Brain pericyte (primary cell): Measurements from ENCODE around the gene VAMP2.

Experiments used
- DNase-seq: peaks from one replicate; pipeline ENCODE4 v3.0.0-alpha.2; 2012; ENCODE audit warnings: low read depth, low spot score

VAMP2 gene

DNA sequence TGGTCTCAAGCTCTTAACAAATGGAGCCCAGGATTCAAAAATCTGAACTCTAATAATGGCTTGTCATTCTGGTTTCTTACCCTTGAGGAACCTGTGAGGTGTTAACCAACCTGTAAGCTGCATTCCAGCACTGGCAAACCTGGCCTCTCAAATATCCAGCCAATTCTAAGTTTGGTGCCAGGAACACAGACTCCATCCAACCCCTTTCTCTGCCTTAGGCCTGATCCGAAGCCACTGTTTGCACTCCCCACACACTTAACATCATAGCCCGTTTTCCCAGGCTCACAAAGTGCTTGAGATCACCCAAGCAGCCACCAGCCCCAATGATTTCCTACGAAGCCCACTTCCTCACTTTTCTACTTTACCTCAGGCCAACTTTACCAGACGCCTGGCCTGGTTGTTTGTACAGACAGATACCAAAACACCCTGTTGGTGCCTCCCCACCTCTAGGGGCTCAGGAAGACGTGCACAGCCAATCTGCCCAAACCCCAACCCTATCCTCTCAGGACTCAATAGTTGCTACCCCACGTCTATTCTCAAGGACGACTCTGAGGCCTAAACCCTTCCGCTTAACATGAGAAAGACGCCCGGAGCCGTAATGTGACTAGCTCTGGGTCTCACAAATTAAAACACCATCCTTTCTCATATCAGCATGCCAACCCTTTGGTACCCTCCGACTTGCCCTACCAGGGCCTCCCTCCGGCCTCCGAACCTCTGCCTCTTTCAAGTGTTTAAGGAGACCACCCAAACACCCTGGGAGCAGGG, 7.3 kb downstream of the VAMP2 start:
- no peak for DNase-seq

DNA sequence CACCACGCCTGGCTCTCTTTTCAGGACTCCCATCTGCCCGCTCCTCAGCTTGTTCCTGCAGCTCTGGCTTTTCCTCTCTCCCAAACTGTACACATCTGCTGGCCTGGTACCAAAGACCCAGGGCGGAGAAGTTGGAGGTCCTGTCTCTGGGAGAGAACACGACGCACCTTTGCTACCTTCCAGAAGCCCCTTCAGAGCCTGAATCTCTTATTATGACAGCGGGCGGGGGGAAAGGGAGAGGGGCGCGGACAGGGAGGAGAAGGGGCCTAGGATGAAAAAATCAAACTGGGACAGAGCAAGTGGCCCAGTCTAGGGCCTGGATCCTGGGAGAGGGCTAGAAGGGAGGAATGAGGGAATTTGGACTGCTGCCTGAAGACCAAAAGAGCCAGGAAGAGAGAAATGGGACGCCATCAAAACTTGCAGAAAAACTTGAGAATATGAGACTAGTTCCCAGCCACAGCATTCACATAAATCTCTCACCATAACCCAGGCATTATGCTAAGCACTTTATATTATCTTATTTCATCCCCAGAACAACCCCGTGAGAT, 8.1 kb downstream of the VAMP2 start:
- no peak for DNase-seq

GRCh38 chr17:8153957-8154607, 8.7 kb downstream of the VAMP2 start:
- DNase-seq = peak; percentile 99

DNA sequence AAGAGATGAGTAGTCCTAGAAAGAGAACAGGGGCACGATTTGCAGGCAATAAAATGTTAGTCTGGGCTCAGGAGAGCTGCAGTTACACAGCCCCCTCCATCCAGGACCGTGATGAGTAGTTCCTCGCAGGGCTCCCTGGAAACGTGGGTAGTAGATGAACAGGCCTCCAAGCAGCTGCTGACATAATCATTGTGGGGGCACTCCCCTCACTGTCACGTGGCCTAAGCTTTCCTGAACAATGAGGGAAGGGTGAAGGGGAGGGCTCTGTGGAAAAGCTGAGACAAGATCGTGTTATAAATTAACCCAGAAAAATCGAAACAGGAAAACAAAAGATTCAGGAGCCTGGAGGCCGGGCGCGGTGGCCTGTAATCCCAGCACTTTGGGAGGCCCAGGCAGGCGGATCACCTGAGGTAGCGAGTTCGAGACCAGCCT, 9.2 kb downstream of the VAMP2 start:
- no peak for DNase-seq

DNA sequence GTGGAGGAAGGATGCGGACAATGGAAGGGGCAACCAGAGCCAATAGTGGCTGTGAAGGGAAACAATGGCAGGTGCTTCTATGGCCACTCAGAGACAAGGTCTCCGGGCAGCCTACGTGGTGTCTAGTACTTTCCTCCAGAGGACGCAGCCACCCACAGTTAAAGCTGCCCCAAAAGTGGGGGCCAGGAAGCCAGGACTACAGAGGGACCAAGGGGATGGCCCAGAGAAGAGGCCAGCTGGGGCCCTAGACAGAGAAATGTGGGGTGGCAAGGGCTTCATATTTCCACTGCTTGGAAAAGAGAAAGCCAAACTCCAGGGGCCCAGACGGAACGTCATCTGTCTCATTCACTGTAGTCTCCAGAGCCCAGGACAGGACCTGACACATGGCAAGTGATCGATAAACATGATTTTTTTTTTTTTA, 9.7 kb downstream of the VAMP2 start:
- no peak for DNase-seq

GRCh38 chr17:8152112-8152775, 10.5 kb downstream of the VAMP2 start, which contains the start of gene PER1:
Gene PER1, minus strand, starts transcription at chr17:8152404. Its CDS starts 1,698 bp downstream, at chr17:8150706.
- peak; percentile 80 for DNase-seq

GRCh38 chr17:8151641-8152111, 11.1 kb downstream of the VAMP2 start:
- DNase-seq = no peak

GRCh38 chr17:8151120-8151640, 11.6 kb downstream of the VAMP2 start:
- peak; percentile 77 for DNase-seq

DNA sequence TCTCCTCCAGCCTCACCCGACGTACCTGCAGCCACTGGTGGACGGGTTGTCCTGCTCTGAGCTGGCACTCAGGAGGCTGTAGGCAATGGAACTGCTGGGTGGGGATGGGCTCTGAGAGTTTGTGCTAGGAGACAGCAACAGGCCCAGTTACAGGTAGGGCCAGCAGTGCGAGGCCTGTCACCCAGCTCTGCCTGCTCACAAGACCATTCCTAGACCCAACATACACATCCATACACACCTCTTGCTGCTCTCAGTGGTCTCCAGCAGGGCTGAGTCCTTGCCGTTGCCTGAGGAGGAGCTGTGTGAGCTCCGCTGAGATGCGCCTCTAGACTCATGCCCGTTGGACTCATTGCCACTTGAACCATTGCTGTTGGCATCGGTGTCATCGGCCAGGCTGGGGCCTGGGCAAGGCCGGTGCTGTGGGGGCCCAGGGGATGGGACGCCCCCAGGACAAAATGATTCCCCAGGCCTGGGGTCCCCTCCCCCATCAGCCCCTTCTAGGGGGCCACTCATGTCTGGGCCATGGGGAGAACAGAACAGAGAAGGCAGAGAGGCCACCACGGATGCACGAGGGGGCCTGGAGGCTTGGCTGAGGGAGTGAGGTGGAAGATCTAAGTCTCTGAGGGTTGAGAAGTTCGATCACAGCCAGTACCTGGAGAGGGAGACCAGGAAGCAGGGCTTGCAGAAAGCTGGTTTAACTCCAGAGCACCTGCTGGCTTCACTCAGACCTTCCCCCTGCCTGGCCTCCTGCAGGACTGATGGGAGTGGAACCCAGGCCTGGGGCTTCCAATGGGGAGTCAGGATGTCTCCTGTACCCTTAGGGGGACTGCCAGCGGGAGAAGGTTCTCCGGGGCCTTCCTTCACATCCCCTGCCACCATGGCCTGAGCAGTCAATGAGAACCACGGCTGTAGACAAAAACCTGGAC, 12.3 kb downstream of the VAMP2 start:
- DNase-seq = no peak

DNA sequence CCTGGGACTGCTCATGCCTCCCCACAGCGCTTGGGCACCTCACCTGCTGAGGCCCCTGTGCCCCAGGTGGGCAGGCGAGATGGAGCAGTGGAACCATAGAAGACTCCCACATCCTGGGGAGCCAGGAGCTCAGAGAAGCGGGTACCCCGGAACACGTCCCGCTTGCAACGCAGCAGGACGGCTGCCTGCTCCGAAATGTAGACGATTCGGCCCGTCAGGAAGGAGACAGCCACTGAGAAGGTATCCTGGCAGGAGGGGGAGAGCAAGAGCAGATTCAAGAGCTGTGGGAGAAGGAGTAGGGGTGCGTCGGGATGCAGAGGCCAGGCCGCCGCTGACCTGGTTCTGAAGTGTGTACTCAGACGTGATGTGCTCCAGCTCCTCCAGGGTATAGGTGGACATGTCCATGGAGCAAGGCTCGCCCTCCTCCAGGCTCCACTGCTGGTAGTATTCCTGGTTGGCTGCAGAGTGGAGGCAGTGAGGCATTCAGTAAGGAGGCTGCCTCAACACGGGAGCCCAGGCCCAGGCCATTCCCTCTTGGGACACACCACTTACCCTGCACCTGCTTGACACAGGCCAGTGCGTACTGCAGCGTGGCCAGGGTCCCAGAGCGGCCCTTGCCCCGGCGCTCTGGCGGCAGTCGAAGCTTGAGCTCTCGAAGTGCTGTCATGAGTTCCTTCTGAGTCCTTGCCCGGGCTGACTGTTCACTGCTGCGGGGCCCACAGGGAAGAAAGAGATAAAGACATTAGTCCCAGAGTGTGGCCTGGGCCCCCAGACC, 13.1 kb downstream of the VAMP2 start:
- DNase-seq = no peak

DNA sequence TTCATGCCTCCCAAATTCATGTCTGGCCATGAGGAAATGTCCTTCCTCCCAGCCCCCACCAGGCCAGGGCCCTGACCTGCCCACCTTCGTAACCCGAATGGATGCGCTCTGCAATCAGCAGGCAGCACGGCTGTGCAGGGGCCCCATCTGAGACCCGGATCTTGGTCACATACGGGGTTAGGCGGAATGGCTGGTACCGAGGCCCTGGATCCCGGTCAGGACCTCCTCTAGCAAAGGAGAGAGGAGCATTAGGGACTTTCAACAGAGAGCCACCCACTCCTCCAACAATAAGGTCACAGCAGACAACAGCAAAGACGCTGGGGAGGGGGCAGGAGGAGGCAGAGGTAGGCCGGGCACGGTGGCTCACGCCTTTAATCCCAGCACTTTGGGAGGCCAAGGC, 14.2 kb downstream of the VAMP2 start:
- DNase-seq = no peak

DNA sequence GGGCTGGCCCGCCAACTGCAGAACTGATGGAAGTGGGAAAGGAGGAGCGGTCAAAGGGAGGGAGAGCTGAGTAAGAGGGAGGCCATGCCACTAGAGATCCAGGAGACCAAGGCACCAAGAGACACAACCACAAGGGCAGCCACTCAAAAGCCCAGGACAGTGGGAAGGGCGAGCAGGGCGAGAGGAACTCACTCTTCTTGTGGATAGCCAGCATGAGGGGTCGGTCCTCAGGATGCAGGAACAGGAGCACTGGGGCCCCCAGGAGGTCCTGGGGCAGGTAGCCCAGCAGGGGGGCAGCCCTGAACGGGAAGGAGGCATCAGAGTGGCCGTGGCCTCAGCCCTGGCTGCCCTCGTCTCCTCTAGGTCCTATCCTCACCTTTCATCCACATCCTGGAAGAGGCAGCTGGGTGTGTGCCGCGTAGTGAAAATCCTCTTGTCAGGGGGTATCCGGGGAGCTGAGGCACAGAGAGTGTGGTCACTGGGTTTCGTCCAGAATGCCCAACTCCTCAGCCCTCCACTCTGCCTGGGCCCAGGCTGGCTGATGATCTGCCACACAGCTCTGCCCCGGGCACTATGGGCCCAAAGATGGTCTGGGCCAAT, 14.8 kb downstream of the VAMP2 start:
- no peak for DNase-seq

GRCh38 chr17:8147141-8147804, 15.5 kb downstream of the VAMP2 start:
- DNase-seq = no peak

GRCh38 chr17:8146381-8147140, 16.2 kb downstream of the VAMP2 start:
- DNase-seq = no peak

DNA sequence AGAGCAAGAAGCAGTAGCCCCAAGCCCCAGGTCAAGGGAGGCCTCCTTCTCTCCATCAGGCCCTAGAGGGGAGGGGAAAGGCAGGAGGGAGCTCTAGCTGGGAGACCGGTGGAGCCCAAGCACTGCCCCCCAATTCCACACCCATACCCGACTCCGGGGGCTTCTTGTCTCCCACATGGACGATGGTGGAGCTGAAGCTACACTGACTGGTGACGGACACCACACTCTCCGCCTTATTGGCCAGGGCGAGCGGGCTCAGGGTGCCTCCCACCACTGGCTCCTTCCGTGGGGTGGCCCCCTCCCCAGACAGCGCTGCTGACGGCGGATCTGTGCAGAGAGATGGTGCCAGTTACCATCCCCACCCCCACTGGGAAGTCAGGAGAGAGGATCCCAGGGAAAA, 16.9 kb downstream of the VAMP2 start:
- DNase-seq = no peak

DNA sequence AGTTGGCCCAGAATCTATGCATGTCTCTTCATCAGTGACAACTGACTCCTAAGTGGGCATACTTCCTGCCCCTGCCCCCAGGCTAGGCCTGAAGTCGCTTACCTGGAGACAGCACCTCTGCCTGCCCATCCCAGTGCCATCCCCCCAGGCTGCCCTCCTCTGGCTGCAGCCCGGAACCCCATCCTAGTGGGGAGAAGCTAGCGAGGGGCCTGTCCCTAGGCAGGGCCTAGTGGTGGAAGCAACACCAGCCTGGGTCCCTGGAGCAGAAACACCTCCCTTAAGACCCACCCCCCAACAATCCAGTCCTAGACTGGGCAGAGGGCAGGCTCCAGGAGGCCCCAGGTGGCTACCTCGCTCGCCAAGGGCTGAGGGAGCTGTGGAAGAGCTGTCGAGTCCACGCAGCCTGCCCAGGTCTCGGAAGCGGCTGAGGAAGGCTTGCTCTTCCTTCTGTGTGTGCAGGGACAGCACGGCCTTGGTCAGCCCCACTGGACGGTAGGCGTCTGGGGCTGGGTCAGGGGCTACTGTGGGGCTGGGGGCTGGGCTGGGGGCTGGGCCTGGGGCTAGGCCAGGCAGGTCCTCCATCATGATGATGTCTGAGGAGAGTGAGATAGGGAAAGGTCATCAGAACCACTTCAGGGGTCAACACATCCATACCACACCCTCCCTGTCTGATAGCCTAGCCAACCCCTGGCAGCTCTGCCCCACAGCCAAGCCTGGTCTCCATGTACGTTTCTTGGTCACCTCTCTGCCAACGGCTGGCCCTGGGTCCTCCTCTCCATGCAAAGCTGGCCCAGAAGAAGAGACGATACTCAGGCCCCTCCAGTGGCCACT, 18.1 kb downstream of the VAMP2 start:
- no peak for DNase-seq

DNA sequence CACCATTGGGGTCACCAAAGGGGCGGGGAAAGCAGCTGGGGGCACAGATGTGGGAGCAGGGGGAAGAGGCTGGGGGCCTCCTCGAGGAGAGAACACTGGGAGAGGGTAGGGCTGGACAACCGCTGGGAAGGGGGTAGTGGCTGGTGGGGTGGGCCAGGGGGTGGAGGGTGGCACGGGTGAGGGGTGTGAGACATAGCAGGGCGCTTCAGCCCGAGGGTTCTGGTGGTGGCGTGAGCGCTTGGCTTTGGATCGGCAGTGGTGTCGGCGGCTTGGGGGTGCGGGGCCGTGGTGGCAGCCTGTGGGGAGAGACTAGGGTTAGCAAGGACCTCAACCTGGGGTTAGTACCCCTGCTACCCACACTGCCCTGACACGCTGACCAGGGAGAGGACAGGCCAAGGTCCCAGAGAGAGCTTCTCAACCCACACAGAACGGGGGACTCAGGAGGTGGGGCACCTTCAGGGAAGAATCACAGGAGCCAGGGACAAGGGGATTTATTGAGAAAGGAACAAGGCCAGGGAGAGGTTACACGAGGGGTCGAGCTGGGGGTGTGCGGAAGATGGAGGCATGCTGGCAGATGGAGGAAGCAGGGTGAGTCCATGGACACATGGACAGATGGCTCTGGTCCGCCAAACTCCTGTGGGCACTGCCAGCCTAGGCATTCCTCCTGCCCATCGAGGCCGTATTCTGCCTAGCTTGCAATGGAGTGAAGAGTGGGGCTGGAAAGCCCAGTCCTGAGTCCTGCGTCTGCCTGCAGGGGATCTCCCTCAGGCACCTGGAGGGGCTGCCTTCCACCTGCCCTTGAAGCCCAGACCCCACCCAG, 19.0 kb downstream of the VAMP2 start:
- no peak for DNase-seq
